PC-3 (cell line): ENCODE measurements around the gene SSRP1.

Experiments used
- CTCF ChIP-seq: fragments of 300-600 bp; sonication (generic); conservative IDR thresholded peaks from 2 replicates; pipeline ENCODE4 v1.5.1; 2017; ENCODE audit warnings: antibody characterized with exemption, low read depth, mild to moderate bottlenecking, low read length
- EZH2 ChIP-seq: fragments of 300-600 bp; sonication (generic); IDR thresholded peaks from one replicate; pipeline ENCODE4 v1.6.1; 2017; ENCODE audit warnings: antibody characterized with exemption, mild to moderate bottlenecking, low read length; ENCODE audit not compliant: unreplicated experiment
- EZH2phosphoT487 ChIP-seq: fragments of 300-600 bp; sonication (generic); IDR thresholded peaks from 2 replicates; pipeline ENCODE4 v1.6.1; 2018; ENCODE audit warnings: mild to moderate bottlenecking, antibody characterized with exemption, low read length, borderline replicate concordance

GRCh38 chr11:57374966-57375365 is 39.3 kb upstream of the SSRP1 start:
- TF ChIP-seq CTCF (no peak), EZH2 (no peak), EZH2phosphoT487 (no peak)
